HCT116 (cell line): ENCODE measurements around the gene CDKAL1. TPM values are rescaled to one million over a fixed set of nuclear protein-coding genes. Genes with fewer than 3 reads are reported as not detected.

ENCODE experiments used
- ATAC-seq: fragments of 200-7000 bp; cut with Tn5 transposase; 2 replicates; pipeline ENCODE4 v1.9.1; 2020; ENCODE audit warnings: mild to moderate bottlenecking, moderate library complexity
- BruUV-seq: library from RNA; stranded (reverse); fragments of 400-500 nt; replicated peaks from 2 replicates; lab custom pipeline; 2021; lab: Mats Ljungman, UMichigan
- CTCF ChIA-PET: fragments of 300-600 bp; sonication (Branson Sonifier 250); formaldehyde crosslinking; loops from one replicate; lab custom pipeline; 2021; ENCODE audit warnings: antibody characterized with exemption; lab: Charles Lee
- POLR2A ChIA-PET: fragments of 300-600, 350-600 bp; sonication (Branson Sonifier 250); formaldehyde crosslinking; loops from one replicate; lab custom pipeline; 2021; ENCODE audit warnings: antibody characterized with exemption; lab: Charles Lee
- RAD21 ChIA-PET, 2 experiments: fragments of 300-600 bp; sonication (Branson Sonifier 250); formaldehyde crosslinking; loops; one replicate each; lab custom pipeline; 2023; ENCODE audit warnings: low total read pairs in 2 of 2; ENCODE audit not compliant: uncharacterized antibody in 2 of 2, unreplicated experiment in 2 of 2, low non-redundant PET in 1 of 2; lab: Charles Lee
- DNase-seq: peaks from one replicate; pipeline ENCODE4 v3.0.0-alpha.2; 2010; ENCODE audit warnings: low read depth, low spot score
- H2AFZ ChIP-seq: fragments of 200-600 bp; shearing (Covaris generic), sonication (generic); 2 replicates; pipeline ENCODE4 v1.6.1; 2017; ENCODE audit warnings: low read depth, mixed run types, mixed read lengths, antibody characterized with exemption, low read length; ENCODE audit not compliant: poor library complexity, severe bottlenecking
- H3K27ac ChIP-seq: 2 replicates; pipeline ENCODE4 v1.5.1; 2012; ENCODE audit warnings: low read depth, low read length
- H3K27me3 ChIP-seq: fragments of 200-600 bp; sonication (generic); 2 replicates; pipeline ENCODE4 v1.6.1; 2016; ENCODE audit warnings: mixed run types, low read length, mixed read lengths; ENCODE audit not compliant: insufficient read depth
- H3K36me3 ChIP-seq, 2 experiments: fragments of 200-500 bp in 1 of 2; fragments of 200-600 bp in 1 of 2; sonication (Bioruptor generic) in 1 of 2; sonication (generic) in 1 of 2; 2 replicates each; pipeline versions ENCODE4 v1.5.1 to v1.6.1; 2014 to 2016; ENCODE audit warnings: low read length in 2 of 2, inconsistent platforms in 1 of 2, mixed read lengths in 1 of 2, mixed run types in 1 of 2; ENCODE audit not compliant: insufficient read depth in 2 of 2, control insufficient read depth in 1 of 2
- H3K4me1 ChIP-seq, 2 experiments: fragments of 200-600 bp in 1 of 2; sonication (generic) in 1 of 2; 2 replicates each; pipeline versions ENCODE4 v1.5.1 to v1.6.1; 2012 to 2017; ENCODE audit warnings: low read length in 2 of 2, inconsistent platforms in 1 of 2, mild to moderate bottlenecking in 1 of 2, mixed read lengths in 1 of 2, mixed run types in 1 of 2, moderate library complexity in 1 of 2; ENCODE audit not compliant: insufficient read depth in 2 of 2, control insufficient read depth in 1 of 2
- H3K4me2 ChIP-seq: fragments of 200-600 bp; sonication (generic); 2 replicates; pipeline ENCODE4 v1.6.1; 2017; ENCODE audit warnings: mixed run types, low read length, mixed read lengths
- H3K4me3 ChIP-seq, 2 experiments: fragments of 200-600 bp in 1 of 2; sonication (generic) in 1 of 2; replicated peaks in 1 of 2; 2 replicates each; pipeline ENCODE4 v1.5.1; 2011 to 2016; ENCODE audit warnings: low read length in 2 of 2, control low read depth in 1 of 2, low read depth in 1 of 2, mild to moderate bottlenecking in 1 of 2, mixed read lengths in 1 of 2, mixed run types in 1 of 2
- H3K79me2 ChIP-seq: fragments of 200-600 bp; sonication (generic); 2 replicates; pipeline ENCODE4 v1.6.1; 2017; ENCODE audit warnings: mild to moderate bottlenecking, mixed run types, low read length, moderate library complexity, mixed read lengths; ENCODE audit not compliant: insufficient read depth
- H3K9ac ChIP-seq: fragments of 200-600 bp; sonication (generic); 2 replicates; pipeline ENCODE4 v1.6.1; 2016; ENCODE audit warnings: low read length, mixed read lengths
- H3K9me2 ChIP-seq: fragments of 200-600 bp; sonication (generic), shearing (Covaris generic); 2 replicates; pipeline ENCODE4 v1.6.1; 2017; ENCODE audit warnings: mixed run types, mild to moderate bottlenecking, moderate library complexity; ENCODE audit not compliant: insufficient read depth
- H3K9me3 ChIP-seq, 2 experiments: fragments of 200-500 bp in 1 of 2; fragments of 200-600 bp in 1 of 2; sonication (Bioruptor generic) in 1 of 2; sonication (generic) in 1 of 2; 2 replicates each; pipeline ENCODE4 v1.6.1; 2014 to 2017; ENCODE audit warnings: low read length in 2 of 2, mixed read lengths in 2 of 2, inconsistent platforms in 1 of 2, low read depth in 1 of 2, mild to moderate bottlenecking in 1 of 2, mixed run types in 1 of 2, moderate library complexity in 1 of 2; ENCODE audit not compliant: control insufficient read depth in 1 of 2, insufficient read depth in 1 of 2
- H4K20me1 ChIP-seq: fragments of 200-600 bp; sonication (generic), shearing (Covaris generic); 2 replicates; pipeline ENCODE4 v1.6.1; 2017; ENCODE audit warnings: mixed run types, mild to moderate bottlenecking, moderate library complexity; ENCODE audit not compliant: insufficient read depth
- CBX3 ChIP-seq: IDR thresholded peaks from 2 replicates; pipeline ENCODE4 v1.6.1; 2012; ENCODE audit warnings: low read depth
- EZH2 ChIP-seq: fragments of 200-600 bp; sonication (generic); IDR thresholded peaks from 2 replicates; pipeline ENCODE4 v1.6.1; 2017; ENCODE audit warnings: antibody characterized with exemption, mixed run types
- FOSL1 ChIP-seq: IDR thresholded peaks from 2 replicates; pipeline ENCODE4 v1.6.1; 2012; ENCODE audit warnings: low read depth
- POLR2AphosphoS5 ChIP-seq: IDR thresholded peaks from 2 replicates; pipeline ENCODE4 v1.6.1; 2011; ENCODE audit warnings: mild to moderate bottlenecking, low read depth, low read length, moderate library complexity
- SIN3A ChIP-seq: IDR thresholded peaks from 2 replicates; pipeline ENCODE4 v1.6.1; 2012; ENCODE audit warnings: low read depth
- TCF7L2 ChIP-seq: IDR thresholded peaks from 2 replicates; pipeline ENCODE4 v1.7.0; 2011; ENCODE audit warnings: borderline replicate concordance, inconsistent platforms; ENCODE audit not compliant: insufficient read depth, insufficient read length; ENCODE audit errors: extremely low read depth
- YY1 ChIP-seq: IDR thresholded peaks from 2 replicates; pipeline ENCODE4 v1.6.1; 2011; ENCODE audit warnings: low read length, low read depth, moderate library complexity, mild to moderate bottlenecking; ENCODE audit not compliant: insufficient replicate concordance; ENCODE audit errors: extremely low read depth
- intact Hi-C: fragments of 100-400 bp; cut with micrococcal nuclease; formaldehyde crosslinking; loops from 2 replicates; pipeline ENCODE4 v1.10.0; 2022
- total RNA-seq: library from RNA; stranded (reverse); gene quantifications from one replicate; pipeline ENCODE4 v1.2.1, GENCODE V29; 2021; ENCODE audit not compliant: unreplicated experiment
- TF ChIP-seq, protein P1 (sequence below): IDR thresholded peaks from 2 replicates; pipeline ENCODE4 v1.6.1; 2011; ENCODE audit warnings: mild to moderate bottlenecking, low read length, moderate library complexity; ENCODE audit not compliant: insufficient replicate concordance; ENCODE audit errors: extremely low read depth

Gene CDKAL1
- total RNA-seq, 1 experiment from 2014 or later = 14.9 TPM

DNA sequence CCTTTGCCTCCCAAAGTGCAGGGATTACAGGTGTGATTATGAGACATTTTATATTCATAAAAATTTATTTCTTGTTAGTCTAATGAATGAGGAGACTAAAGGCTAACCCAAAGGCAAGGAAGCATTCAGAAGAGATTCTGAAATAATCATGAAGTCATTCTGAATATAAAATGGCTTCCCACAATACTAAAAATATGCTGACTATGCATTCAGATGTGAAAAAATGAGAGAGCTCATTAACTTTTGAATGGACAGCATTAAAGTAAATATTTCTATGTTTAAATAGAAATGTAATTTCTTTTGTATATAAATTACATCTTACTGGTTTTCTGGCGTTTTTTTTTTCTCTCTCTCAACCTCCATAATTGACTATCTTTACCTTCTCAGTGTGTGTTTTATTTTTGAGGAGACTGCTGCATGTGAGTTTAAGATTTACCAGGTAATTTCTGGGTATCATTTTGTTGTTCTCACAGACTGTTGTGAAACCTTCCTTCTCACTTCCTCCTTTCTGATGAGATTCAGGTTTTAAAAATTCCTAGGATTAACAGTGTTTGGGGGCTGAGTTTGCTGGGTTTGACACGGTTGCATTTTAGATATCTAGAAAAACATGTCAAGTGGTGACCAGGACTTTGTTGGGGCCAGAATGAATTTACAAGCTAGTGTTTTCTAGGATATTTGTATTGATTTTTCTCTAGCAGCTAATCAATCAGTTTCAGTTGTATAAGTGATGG lies 316.6 kb downstream of the CDKAL1 start:
- Histone ChIP-seq H4K20me1 (no peaks in the 10 kb centered on the region), H3K9ac (no peak overlapping the region), H3K4me2 (no peak overlapping the region), H3K9me3 (no peaks in the 10 kb centered on the region), H3K4me1 (no peaks in the 10 kb centered on the region), H3K4me3 (no peak overlapping the region), H3K9me2 (no peaks in the 10 kb centered on the region), H3K27ac (no peak overlapping the region), H3K36me3 (no peaks in the 10 kb centered on the region), H2AFZ (no peak overlapping the region), H3K27me3 (no peaks in the 10 kb centered on the region), H3K79me2 (no peaks in the 10 kb centered on the region)
- no TSS peak for BruUV-seq
- ChIA-PET CTCF (no interaction called here), RAD21 (no interaction called here), POLR2A (no interaction called here)
- ATAC-seq = no peak
- TF ChIP-seq CBX3 (no peak), EZH2 (no peak), YY1 (no peak), SIN3A (no peak), POLR2AphosphoS5 (no peak), TCF7L2 (no peak), FOSL1 (no peak)
- TF ChIP-seq, protein P1, sequence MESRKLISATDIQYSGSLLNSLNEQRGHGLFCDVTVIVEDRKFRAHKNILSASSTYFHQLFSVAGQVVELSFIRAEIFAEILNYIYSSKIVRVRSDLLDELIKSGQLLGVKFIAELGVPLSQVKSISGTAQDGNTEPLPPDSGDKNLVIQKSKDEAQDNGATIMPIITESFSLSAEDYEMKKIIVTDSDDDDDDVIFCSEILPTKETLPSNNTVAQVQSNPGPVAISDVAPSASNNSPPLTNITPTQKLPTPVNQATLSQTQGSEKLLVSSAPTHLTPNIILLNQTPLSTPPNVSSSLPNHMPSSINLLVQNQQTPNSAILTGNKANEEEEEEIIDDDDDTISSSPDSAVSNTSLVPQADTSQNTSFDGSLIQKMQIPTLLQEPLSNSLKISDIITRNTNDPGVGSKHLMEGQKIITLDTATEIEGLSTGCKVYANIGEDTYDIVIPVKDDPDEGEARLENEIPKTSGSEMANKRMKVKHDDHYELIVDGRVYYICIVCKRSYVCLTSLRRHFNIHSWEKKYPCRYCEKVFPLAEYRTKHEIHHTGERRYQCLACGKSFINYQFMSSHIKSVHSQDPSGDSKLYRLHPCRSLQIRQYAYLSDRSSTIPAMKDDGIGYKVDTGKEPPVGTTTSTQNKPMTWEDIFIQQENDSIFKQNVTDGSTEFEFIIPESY = no peak
- DNase-seq = no peak
- intact Hi-C loops = no loop called here
